Measurements from ENCODE around the gene CZIB. TPM values are rescaled to one million over a fixed set of nuclear protein-coding genes. Genes with fewer than 3 reads are reported as not detected.

The CZIB gene
- total RNA-seq, 1 experiment from 2014 or later = 67.0 TPM

GRCh38 chr1:53198241-53198651 lies 22.2 kb downstream of the CZIB start:
- WGBS (ENCODE audit: extremely low coverage, insufficient read length, low lambda C conversion rate) = no CpG with 5 or more reads among the region's 4 CpGs
- no peak overlapping the region for H3K9ac ChIP-seq (ENCODE audit: extremely low read depth, insufficient read length, low read length)
- peaks cover 14% of the 10 kb centered on the region for H3K27me3 Mint-ChIP-seq (ENCODE audit: low read depth)

More at GRCh38 chr1:53198241-53198651, 22.2 kb downstream of the CZIB start:
- no peak overlapping the region for H2AFZ ChIP-seq (ENCODE audit: low read length)
- no peaks in the 10 kb centered on the region for H3K9me3 ChIP-seq (ENCODE audit: control insufficient read depth, low read depth, low read length)
- H4K8ac ChIP-seq (replicated peaks; ENCODE audit: insufficient read length, low read depth, low read length) = no peak overlapping the region
- no peak overlapping the region for H3T11ph ChIP-seq (ENCODE audit: low read length)
- H3K14ac ChIP-seq (ENCODE audit: insufficient read depth, low read length) = no peak overlapping the region
- H4K5ac ChIP-seq (ENCODE audit: insufficient read length, low read depth, low read length) = no peak overlapping the region
- Mint-ChIP-seq H3K27ac (peak overlapping the region in 2 of 3 experiments; percentile 95; a peak in 2 of 7 replicates), H3K4me3 (peak overlapping the region; percentile 84 to 95), H3K36me3 (ENCODE audit: insufficient read depth in 1 of 3, low read depth in 3 of 3) (peaks cover 14 to 33% (median 28%) of the 10 kb centered on the region in 3 experiments), H3K9me3 (peaks cover 0 to under 1% of the 10 kb centered on the region in 2 experiments; a peak in 2 of 5 replicates), H3K4me1 (peaks cover 19 to 22% of the 10 kb centered on the region in 2 experiments)
- DNase-seq = no peak
- peaks cover 3% of the 10 kb centered on the region for H3K79me1 ChIP-seq (ENCODE audit: insufficient read depth, low read depth, low read length, poor library complexity, severe bottlenecking)
- H3K27ac ChIP-seq (ENCODE audit: insufficient read length, low read depth, low read length) = no peak overlapping the region
- no peak overlapping the region for H3K18ac ChIP-seq (ENCODE audit: insufficient read length, low read depth, low read length)
- H2BK120ac ChIP-seq (ENCODE audit: low read depth, low read length, poor library complexity, severe bottlenecking) = no peak overlapping the region
- no peak overlapping the region for H4K91ac ChIP-seq (ENCODE audit: insufficient read length, low read depth, low read length)
- H3K4me2 ChIP-seq (ENCODE audit: insufficient read depth, insufficient read length, low read length) = no peak overlapping the region
- no peak overlapping the region for H3K23ac ChIP-seq (ENCODE audit: insufficient read length, low read depth, low read length)
- peaks cover 2% of the 10 kb centered on the region; the same call in 1 of the 2 replicates for H3K4me1 ChIP-seq (ENCODE audit: insufficient read depth, low read length)
- H3K4ac ChIP-seq (ENCODE audit: low read depth, low read length) = no peak overlapping the region
- H3K79me2 ChIP-seq (ENCODE audit: insufficient read depth, low read length) = no peaks in the 10 kb centered on the region
- no peaks in the 10 kb centered on the region for H4K20me1 ChIP-seq (ENCODE audit: control insufficient read depth, insufficient read depth, insufficient read length)
- no peak overlapping the region for H3K56ac ChIP-seq (ENCODE audit: insufficient read length, low read depth, low read length)
- H3K27me3 ChIP-seq (ENCODE audit: insufficient read depth, low read length) = no peaks in the 10 kb centered on the region
- no peak overlapping the region for H2BK12ac ChIP-seq (ENCODE audit: insufficient read length, low read depth, low read length)
- H2BK15ac ChIP-seq (ENCODE audit: low read depth, low read length) = no peak overlapping the region
- no peak overlapping the region for H2BK20ac ChIP-seq (ENCODE audit: low read depth, low read length, poor library complexity, severe bottlenecking)
- peaks cover 15% of the 10 kb centered on the region for H3K23me2 ChIP-seq (ENCODE audit: insufficient read length, low read depth, low read length, poor library complexity, severe bottlenecking)
- H2BK5ac ChIP-seq (ENCODE audit: insufficient read length, low read length) = no peak overlapping the region
- no peak for TF ChIP-seq CTCF (conservative IDR thresholded peaks at IDR 0.05)
- H2AK5ac ChIP-seq (ENCODE audit: insufficient read length, low read length) = no peak overlapping the region
